Gastrocnemius medialis (tissue), 4 donors: Measurements from ENCODE around the gene CCDC192.

Experiments
- CTCF ChIP-seq, 5 experiments: fragments of 450-650 bp in 3 of 5; fragments of 200-600 bp in 2 of 5; sonication (generic) in 2 of 5; IDR thresholded peaks in 4 of 5; conservative IDR thresholded peaks in 1 of 5; 1 replicate in 4 of 5; 2 replicates in 1 of 5; pipeline ENCODE4 v1.5.1; 2016 to 2019; ENCODE audit warnings: antibody characterized with exemption in 5 of 5, mild to moderate bottlenecking in 3 of 5, moderate library complexity in 3 of 5
- POLR2A ChIP-seq, 2 donors: fragments of 450-650 bp; IDR thresholded peaks; one replicate each; pipeline ENCODE4 v1.6.1; 2017; ENCODE audit warnings: antibody characterized with exemption in 2 of 2, mild to moderate bottlenecking in 2 of 2, moderate library complexity in 2 of 2

GRCh38 chr5:127985811-127986325 lies 282.7 kb downstream of the CCDC192 start:
- TF ChIP-seq POLR2A (IDR thresholded peaks at IDR 0.05) (no peak), CTCF (IDR thresholded peaks at IDR 0.05 in 4 of 5, conservative IDR thresholded peaks at IDR 0.05 in 1 of 5) (no peak)
